HG02798 (cell line): ENCODE measurements around the gene PEPD.

Experiments used
- ATAC-seq: cut with Tn5 transposase; IDR thresholded peaks from one replicate; pipeline ENCODE4 v1.9.1; 2021; ENCODE audit warnings: mild to moderate bottlenecking; ENCODE audit not compliant: unreplicated experiment, poor library complexity

The PEPD gene

DNA sequence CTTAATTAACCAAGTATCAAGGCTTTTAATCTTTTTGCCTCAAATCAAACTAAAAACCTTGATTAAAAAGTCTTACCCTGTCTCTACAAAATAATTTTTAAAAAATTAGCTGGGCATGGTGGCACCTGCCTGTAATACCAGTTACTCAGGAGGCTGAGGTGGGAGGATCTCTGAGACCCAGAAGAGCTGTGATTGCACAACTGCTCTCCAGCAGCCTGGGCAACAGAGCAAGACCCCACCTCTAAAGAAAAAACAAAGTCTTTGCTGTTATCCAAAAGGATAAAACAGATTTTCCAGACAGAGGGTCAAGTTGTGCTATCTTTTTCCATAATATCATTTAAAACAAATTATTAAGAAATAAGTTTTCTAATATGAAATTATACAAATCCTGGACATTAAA, 174.9 kb downstream of the PEPD start:
- ATAC-seq = no peak

DNA sequence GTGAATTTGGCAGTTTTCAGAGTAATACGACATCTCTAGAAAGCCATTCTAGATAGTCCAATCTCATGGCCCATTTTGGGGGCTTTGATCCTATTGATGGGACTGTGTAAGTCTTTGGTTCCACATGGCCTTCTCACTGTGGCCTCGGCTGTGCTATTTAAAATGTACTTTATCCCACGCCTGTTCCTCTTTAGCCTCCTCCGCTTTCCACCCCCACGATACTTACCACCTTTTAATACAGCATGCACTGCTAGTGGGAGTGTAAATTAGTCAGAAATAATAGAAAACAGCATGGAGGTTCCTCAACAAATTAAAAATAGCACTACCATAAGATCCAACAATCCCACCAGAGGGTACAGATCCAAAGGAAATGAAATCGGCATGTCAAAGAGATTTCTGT, 176.4 kb downstream of the PEPD start:
- ATAC-seq = no peak

DNA sequence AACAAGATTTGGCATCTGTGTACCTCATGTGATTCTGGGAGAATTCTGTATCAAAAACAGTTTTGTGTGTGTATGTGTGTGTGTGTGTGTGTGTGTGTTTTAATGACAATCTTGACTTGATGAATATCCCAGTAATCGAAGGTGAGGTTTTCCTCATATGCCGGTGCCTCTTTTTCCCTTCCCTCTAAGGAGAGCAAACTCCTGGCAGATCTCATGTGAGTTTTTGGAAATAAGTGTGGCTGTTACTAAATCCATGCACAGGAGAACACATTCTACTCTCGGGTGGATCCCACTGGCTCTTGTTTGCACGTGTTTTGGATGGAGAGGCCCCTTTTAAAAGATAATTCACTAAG, 177.0 kb downstream of the PEPD start:
- no peak for ATAC-seq

DNA sequence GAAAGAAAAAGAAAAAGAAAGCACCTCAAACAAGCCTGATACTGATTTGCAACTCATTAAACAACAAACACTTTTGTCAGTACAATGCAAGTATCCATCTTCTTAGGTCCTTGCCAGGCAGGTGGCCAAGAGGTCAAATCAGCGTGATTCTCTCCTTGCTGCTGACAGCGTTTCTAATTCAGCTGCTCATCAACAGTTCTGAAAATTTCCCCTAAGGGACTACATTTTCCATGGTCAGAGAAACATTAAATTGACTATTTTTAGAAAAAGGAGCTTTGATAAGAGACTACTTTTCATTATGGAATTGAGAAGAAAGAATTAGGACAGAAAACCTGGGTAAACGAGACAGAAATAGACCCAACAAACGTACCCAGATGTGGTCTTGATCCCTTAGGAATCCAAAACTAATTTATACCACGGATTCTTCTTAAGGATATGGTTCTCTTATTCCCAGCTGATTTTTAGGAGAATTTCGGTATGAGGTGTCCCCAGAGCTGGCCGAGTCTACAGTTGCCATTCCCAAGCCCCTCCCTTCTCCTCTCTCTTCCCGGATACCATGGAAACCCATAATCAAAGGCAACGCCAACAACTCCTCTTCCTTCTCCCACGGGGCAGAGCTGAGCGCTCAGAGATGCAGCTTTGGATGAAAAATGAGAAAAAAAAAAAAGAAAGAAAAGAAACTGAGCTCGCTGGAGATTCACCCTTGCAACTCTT, 177.6 kb downstream of the PEPD start:
- ATAC-seq = no peak

DNA sequence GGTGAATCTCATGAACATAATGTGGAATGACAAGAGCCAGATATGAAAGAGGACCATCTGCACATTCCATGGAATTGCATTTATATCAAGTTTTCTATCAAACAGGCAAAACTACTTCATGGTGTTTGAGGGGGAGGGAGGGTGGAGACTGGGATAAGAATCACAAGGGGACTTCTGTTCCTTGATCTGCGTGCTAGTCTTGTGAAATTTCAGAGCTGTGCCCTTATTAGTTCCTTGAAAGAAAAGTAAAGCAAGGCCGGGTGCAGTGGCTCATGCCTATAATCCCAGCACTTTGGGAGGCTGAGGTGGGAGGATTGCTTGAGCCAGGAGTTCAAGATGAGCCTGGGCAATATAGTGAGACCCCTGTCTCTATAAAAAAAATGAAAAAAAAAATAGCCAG, 178.3 kb downstream of the PEPD start:
- no peak for ATAC-seq

DNA sequence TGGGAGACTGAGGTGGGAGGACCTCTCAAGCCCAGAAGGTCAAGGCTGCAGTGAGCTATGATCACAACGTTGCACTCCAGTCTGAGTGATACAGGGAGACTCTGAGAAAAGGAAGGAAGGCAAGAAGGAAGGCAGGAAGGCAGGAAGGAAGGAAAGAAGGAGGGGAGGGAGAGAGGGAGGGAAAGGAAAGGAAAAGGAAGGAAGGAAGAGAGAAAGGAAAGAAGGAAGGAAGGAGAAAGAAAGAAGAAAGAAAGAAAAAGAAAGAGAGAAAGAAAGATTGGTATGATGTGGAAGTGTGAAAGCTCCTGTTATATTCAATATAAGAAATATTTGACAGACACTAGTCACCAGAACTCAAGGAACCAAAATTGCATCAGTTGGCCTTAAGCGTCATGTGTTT, 180.6 kb downstream of the PEPD start:
- no peak for ATAC-seq

DNA sequence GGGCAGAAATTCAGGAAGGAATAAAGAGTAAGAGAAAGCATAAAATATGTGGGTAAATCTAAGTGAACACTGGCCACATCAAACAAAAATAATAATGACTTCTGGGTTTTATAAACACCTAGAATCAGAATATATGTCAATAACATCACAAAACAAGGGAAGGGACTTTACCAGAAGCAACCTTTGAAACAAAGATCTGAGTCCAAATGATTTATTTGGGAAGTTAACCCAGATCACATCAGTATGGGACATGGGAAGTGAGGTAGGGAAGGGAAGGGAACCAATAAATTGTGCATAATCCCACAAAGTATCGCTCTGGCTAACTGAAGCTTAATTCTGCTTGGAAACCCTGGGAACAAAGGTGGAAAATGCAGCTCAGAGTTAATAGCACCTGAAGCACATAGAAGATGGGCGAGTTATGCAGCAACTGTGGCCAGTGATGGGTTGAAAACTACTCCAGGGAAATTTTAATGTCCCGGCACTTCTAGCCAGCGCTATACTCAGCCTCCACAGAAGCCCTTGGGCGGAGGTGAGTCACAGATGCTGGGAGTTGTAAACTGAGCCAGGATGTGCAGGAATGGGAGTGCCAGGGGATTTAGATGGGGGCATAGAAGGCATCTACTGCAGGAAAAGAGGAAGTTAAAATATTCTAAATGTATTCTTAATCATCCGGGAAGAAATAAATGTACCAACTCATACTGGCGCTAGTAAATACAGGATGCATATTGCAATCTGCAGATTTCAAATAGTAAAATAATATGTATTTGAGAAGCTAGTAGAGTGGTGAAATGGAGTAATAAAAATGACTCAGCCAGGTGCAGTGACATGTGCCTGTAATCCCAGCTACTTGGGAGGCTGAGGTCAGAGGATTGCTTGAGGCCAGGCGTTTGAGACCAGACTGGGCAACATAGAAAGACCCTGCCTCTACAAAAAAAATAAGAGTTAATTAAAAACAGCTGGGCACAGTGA, 182.3 kb downstream of the PEPD start:
- no peak for ATAC-seq
